ENCODE results near the gene PTPRT. TPM values are rescaled to one million over a fixed set of nuclear protein-coding genes. Genes with fewer than 3 reads are reported as not detected.
A peak's percentile ranks its signal among the peaks of the same experiment; 100 is the strongest.

PTPRT gene
- total RNA-seq, 1 experiment from 2014 or later: 0.20 TPM

GRCh38 chr20:42954951-42955350 lies 234.8 kb downstream of the PTPRT start:
- Histone ChIP-seq H3K4me1 (no peaks in the 10 kb centered on the region), H3K27me3 (replicated peaks; ENCODE audit: control insufficient read depth, insufficient read depth, low read length) (no peaks in the 10 kb centered on the region), H3K9me3 (no peaks in the 10 kb centered on the region; the same call in 1 of the 2 replicates), H3K36me3 (ENCODE audit: control insufficient read depth, insufficient read depth, low read length) (no peaks in the 10 kb centered on the region), H3K4me3 (ENCODE audit: low read depth, low read length) (no peak overlapping the region)
- ChIA-PET CTCF (no interaction called here), POLR2A (no interaction called here)
- TF ChIP-seq CTCF (IDR thresholded peaks at IDR 0.05; ENCODE audit: insufficient read depth in 1 of 2, low read depth in 1 of 2, low read length in 1 of 2, severe bottlenecking in 1 of 2, unreplicated experiment in 1 of 2): no peak
- peaks cover 12% of the 10 kb centered on the region for H3K9me3 Mint-ChIP-seq (ENCODE audit: unreplicated experiment)
- BruUV-seq (replicated peaks): no TSS peak
- no peaks in the 10 kb centered on the region for H3K4me1 Mint-ChIP-seq (ENCODE audit: low read depth, unreplicated experiment)
- H3K27me3 Mint-ChIP-seq (ENCODE audit: insufficient read depth, unreplicated experiment): peaks cover 6% of the 10 kb centered on the region
- no peak overlapping the region for H3K27ac Mint-ChIP-seq (ENCODE audit: unreplicated experiment)
- H3K4me3 Mint-ChIP-seq (ENCODE audit: unreplicated experiment): no peak overlapping the region
- no peaks in the 10 kb centered on the region for H3K36me3 Mint-ChIP-seq (ENCODE audit: insufficient read depth, unreplicated experiment)
- intact Hi-C loops (cut with micrococcal nuclease; ENCODE audit: unreplicated experiment): no loop called here
- no peak for DNase-seq

DNA sequence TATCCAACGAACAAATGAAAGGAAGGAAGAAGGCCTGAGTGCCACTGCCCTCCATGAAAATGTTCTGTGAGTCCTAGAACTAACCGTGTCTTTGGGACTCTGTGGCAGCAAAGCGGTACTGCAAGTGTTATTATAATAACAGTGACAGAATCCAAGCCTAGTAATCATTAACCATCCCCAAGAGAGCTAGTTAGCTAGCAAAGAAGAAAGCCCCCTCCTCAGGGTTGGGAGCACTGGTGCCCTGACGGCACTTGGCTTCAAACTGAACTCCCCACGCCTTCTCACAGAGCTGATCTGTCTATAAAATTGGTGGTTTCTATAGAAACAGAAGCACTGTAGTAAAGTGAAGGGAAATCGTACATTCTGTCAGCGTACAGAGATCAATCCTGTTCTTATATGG lies 239.8 kb downstream of the PTPRT start:
- Mint-ChIP-seq H3K27me3 (ENCODE audit: insufficient read depth, unreplicated experiment) (no peaks in the 10 kb centered on the region), H3K9me3 (ENCODE audit: unreplicated experiment) (peaks cover 30% of the 10 kb centered on the region), H3K27ac (ENCODE audit: unreplicated experiment) (no peak overlapping the region), H3K4me1 (ENCODE audit: low read depth, unreplicated experiment) (no peaks in the 10 kb centered on the region), H3K36me3 (ENCODE audit: insufficient read depth, unreplicated experiment) (no peaks in the 10 kb centered on the region), H3K4me3 (ENCODE audit: unreplicated experiment) (no peak overlapping the region)
- intact Hi-C loops (cut with micrococcal nuclease; ENCODE audit: unreplicated experiment): no loop called here
- TF ChIP-seq CTCF (IDR thresholded peaks at IDR 0.05; ENCODE audit: insufficient read depth in 1 of 2, low read depth in 1 of 2, low read length in 1 of 2, severe bottlenecking in 1 of 2, unreplicated experiment in 1 of 2): peak in 1 of 2 experiments; percentile 7
- H3K9me3 ChIP-seq: no peaks in the 10 kb centered on the region
- no peaks in the 10 kb centered on the region; the same call in 1 of the 2 replicates for H3K4me1 ChIP-seq
- no peak overlapping the region for H3K4me3 ChIP-seq (ENCODE audit: low read depth, low read length)
- no peaks in the 10 kb centered on the region for H3K36me3 ChIP-seq (ENCODE audit: control insufficient read depth, insufficient read depth, low read length)
- POLR2A ChIA-PET: no interaction called here
- no TSS peak for BruUV-seq (replicated peaks)
- no peaks in the 10 kb centered on the region for H3K27me3 ChIP-seq (replicated peaks; ENCODE audit: control insufficient read depth, insufficient read depth, low read length)
- CTCF ChIA-PET: no interaction called here
- DNase-seq: peak in 1 of 2 experiments; percentile 27

DNA sequence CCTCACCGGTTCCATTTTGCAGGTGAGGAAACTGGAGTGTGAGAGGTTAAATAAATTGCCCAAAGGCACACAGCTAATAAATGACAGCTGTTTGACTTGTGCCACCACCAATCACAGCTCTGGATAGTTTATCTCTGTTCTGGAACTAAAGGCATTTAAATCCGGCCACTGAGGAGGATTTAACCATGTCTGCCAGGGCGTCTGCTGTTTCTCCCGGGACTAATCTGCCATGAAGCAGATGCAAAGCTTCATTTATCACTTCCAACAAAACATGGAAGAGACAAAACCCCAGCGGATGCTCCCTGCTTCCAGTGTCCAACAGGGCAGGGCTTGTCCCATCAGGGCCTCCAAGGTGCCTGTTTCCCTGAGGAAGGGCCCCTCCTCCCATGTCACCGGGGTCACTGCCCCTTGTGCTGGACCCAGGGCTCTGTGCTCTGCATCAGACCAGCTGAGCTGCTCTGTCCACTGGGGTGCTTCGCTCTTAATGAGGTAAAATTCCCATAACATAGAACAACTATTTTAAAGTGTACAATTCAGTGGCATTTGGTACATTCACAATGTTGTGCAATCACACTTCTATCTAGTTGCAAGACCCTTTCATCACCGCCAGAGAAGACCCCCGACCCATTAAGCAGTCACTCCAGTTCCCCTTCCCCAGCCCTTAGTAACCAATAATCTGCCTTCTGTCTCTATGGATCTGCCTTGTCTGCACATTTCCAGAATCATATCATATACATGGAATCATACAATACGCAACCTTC lies 244.3 kb downstream of the PTPRT start:
- BruUV-seq (replicated peaks): no TSS peak
- no peak overlapping the region for H3K27ac Mint-ChIP-seq (ENCODE audit: unreplicated experiment)
- no peak overlapping the region for H3K4me3 Mint-ChIP-seq (ENCODE audit: unreplicated experiment)
- no peaks in the 10 kb centered on the region for H3K4me1 Mint-ChIP-seq (ENCODE audit: low read depth, unreplicated experiment)
- intact Hi-C loops (cut with micrococcal nuclease; ENCODE audit: unreplicated experiment): no loop called here
- Histone ChIP-seq H3K36me3 (ENCODE audit: control insufficient read depth, insufficient read depth, low read length) (no peaks in the 10 kb centered on the region), H3K27me3 (replicated peaks; ENCODE audit: control insufficient read depth, insufficient read depth, low read length) (no peaks in the 10 kb centered on the region), H3K4me3 (ENCODE audit: low read depth, low read length) (no peak overlapping the region), H3K4me1 (no peaks in the 10 kb centered on the region; the same call in 1 of the 2 replicates), H3K9me3 (no peaks in the 10 kb centered on the region)
- no peak for DNase-seq
- H3K36me3 Mint-ChIP-seq (ENCODE audit: insufficient read depth, unreplicated experiment): no peaks in the 10 kb centered on the region
- ChIA-PET CTCF (no interaction called here), POLR2A (no interaction called here)
- no peak for TF ChIP-seq CTCF (IDR thresholded peaks at IDR 0.05; ENCODE audit: insufficient read depth in 1 of 2, low read depth in 1 of 2, low read length in 1 of 2, severe bottlenecking in 1 of 2, unreplicated experiment in 1 of 2)
- H3K27me3 Mint-ChIP-seq (ENCODE audit: insufficient read depth, unreplicated experiment): no peaks in the 10 kb centered on the region
- H3K9me3 Mint-ChIP-seq (ENCODE audit: unreplicated experiment): peaks cover 19% of the 10 kb centered on the region
